NK-92 (cell line): ENCODE measurements around the gene STAT3.
A peak's percentile ranks its signal among the peaks of the same experiment; 100 is the strongest.

ENCODE experiments used
- DNase-seq: peaks from one replicate; lab custom pipeline; 2025; ENCODE audit not compliant: unreplicated experiment; lab: John Stamatoyannopoulos, UW

The STAT3 gene

GRCh38 chr17:42354956-42355843 is 33.0 kb downstream of the STAT3 start:
- no peak for DNase-seq

- no peak for DNase-seq
Observed at GRCh38 chr17:42348104-42348503, 40.1 kb downstream of the STAT3 start.

GRCh38 chr17:42347606-42348005 is 40.6 kb downstream of the STAT3 start:
- no peak for DNase-seq

GRCh38 chr17:42347198-42347597 is 41.0 kb downstream of the STAT3 start:
- no peak for DNase-seq

GRCh38 chr17:42346481-42346880 is 41.8 kb downstream of the STAT3 start:
- DNase-seq, result no peak

GRCh38 chr17:42345396-42346073 is 42.7 kb downstream of the STAT3 start:
- no peak for DNase-seq

GRCh38 chr17:42342242-42343008 is 45.8 kb downstream of the STAT3 start:
- DNase-seq, result no peak

GRCh38 chr17:42341568-42341967 is 46.7 kb downstream of the STAT3 start:
- no peak for DNase-seq

GRCh38 chr17:42340691-42341127 is 47.5 kb downstream of the STAT3 start:
- DNase-seq, result no peak

- no peak for DNase-seq
Observed at GRCh38 chr17:42339221-42339620, 49.0 kb downstream of the STAT3 start.

GRCh38 chr17:42338427-42338985 is 49.7 kb downstream of the STAT3 start:
- DNase-seq, result no peak

- DNase-seq, result no peak
Observed at GRCh38 chr17:42337442-42337841, 50.8 kb downstream of the STAT3 start.

- DNase-seq, result no peak
Observed at GRCh38 chr17:42334677-42335076, 53.6 kb downstream of the STAT3 start.

GRCh38 chr17:42333053-42333452 is 55.2 kb downstream of the STAT3 start:
- no peak for DNase-seq

- no peak for DNase-seq
Observed at GRCh38 chr17:42329025-42329976, 58.9 kb downstream of the STAT3 start.

GRCh38 chr17:42325026-42325425 is 63.2 kb downstream of the STAT3 start:
- no peak for DNase-seq

GRCh38 chr17:42323268-42323773 is 64.9 kb downstream of the STAT3 start:
- no peak for DNase-seq

GRCh38 chr17:42322382-42323267 is 65.6 kb downstream of the STAT3 start:
- peak; percentile 35 for DNase-seq

- no peak for DNase-seq
Observed at GRCh38 chr17:42321555-42321954, 66.7 kb downstream of the STAT3 start.
